DND-41 (cell line): ENCODE data around the gene CHMP5.
"Not testable (repeated sequence)": the region's sequence is repeated elsewhere in the genome, so short reads cannot be mapped to it uniquely, and the experiment has no call there.

Experiments
- ATAC-seq: fragments of 200-7000 bp; cut with Tn5 transposase; 3 replicates; pipeline ENCODE4 v1.9.1; 2021; ENCODE audit warnings: low read depth; ENCODE audit not compliant: insufficient read depth
- DNase-seq: peaks from one replicate; pipeline ENCODE4 v3.0.0-alpha.2; 2020
- H2AFZ ChIP-seq: 2 replicates; pipeline ENCODE4 v1.6.0; 2012; ENCODE audit warnings: low read depth, low read length
- H3K27ac ChIP-seq: 2 replicates; pipeline ENCODE4 v1.5.1; 2012; ENCODE audit warnings: low read length, inconsistent platforms
- H3K27me3 ChIP-seq: fragments of 200-600 bp; sonication (generic); 2 replicates; pipeline ENCODE4 v1.6.0; 2012; ENCODE audit warnings: low read length, mild to moderate bottlenecking, inconsistent platforms; ENCODE audit not compliant: insufficient read depth, poor library complexity
- H3K36me3 ChIP-seq: 2 replicates; pipeline ENCODE4 v1.5.1; 2012; ENCODE audit warnings: low read length, inconsistent platforms; ENCODE audit not compliant: insufficient read depth
- H3K4me1 ChIP-seq: 2 replicates; pipeline ENCODE4 v1.5.1; 2012; ENCODE audit warnings: mild to moderate bottlenecking, low read length; ENCODE audit not compliant: insufficient read depth
- H3K4me2 ChIP-seq: 2 replicates; pipeline ENCODE4 v1.6.0; 2012; ENCODE audit warnings: mild to moderate bottlenecking, moderate library complexity, low read length, inconsistent platforms; ENCODE audit not compliant: insufficient read depth
- H3K4me3 ChIP-seq, 2 experiments: fragments of 200-600 bp in 1 of 2; shearing (Covaris generic) in 1 of 2; 2 replicates each; pipeline ENCODE4 v1.5.1; 2012 to 2016; ENCODE audit warnings: inconsistent platforms in 2 of 2, low read length in 2 of 2, mild to moderate bottlenecking in 2 of 2, low read depth in 1 of 2, moderate library complexity in 1 of 2
- H3K79me2 ChIP-seq: 2 replicates; pipeline ENCODE4 v1.6.0; 2012; ENCODE audit warnings: low read length, inconsistent platforms; ENCODE audit not compliant: insufficient read depth
- H3K9ac ChIP-seq: 2 replicates; pipeline ENCODE4 v1.6.0; 2012; ENCODE audit warnings: low read depth, mild to moderate bottlenecking, inconsistent platforms, low read length, moderate library complexity
- H3K9me3 ChIP-seq: 2 replicates; pipeline ENCODE4 v1.5.1; 2012; ENCODE audit warnings: low read length, moderate library complexity, mild to moderate bottlenecking, inconsistent platforms; ENCODE audit not compliant: insufficient read depth, severe bottlenecking
- H4K20me1 ChIP-seq: 2 replicates; pipeline ENCODE4 v1.6.0; 2012; ENCODE audit warnings: low read length; ENCODE audit not compliant: insufficient read depth
- EZH2 ChIP-seq: IDR thresholded peaks from 3 replicates; pipeline ENCODE4 v1.6.1; 2012; ENCODE audit warnings: borderline replicate concordance, low read depth, mild to moderate bottlenecking, moderate library complexity, low read length, inconsistent platforms; ENCODE audit not compliant: severe bottlenecking
- TF ChIP-seq, protein P1 (sequence below): IDR thresholded peaks from 2 replicates; pipeline ENCODE4 v1.5.1; 2012; ENCODE audit warnings: borderline replicate concordance, low read length, moderate library complexity, mild to moderate bottlenecking; ENCODE audit not compliant: poor library complexity, severe bottlenecking; ENCODE audit errors: extremely low read depth

CHMP5 gene

DNA sequence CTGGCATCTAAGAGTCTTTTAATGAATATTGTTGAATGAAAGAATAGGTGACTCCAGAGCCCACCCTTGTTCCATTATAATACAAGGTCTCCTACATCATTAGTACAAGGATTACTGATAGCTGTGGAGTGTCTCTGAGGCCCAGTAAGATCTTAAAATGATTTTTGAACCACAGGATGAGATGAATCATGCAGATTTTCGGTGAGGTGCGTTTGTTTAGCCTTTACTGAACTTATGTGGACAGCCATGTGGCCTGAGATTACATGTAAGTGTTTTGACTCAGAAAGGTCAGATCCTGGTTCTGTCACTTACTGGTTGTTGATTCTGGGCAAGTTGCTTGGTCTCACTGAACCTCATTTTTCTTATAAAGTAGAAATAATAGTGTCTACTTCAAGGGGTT is 47.1 kb downstream of the CHMP5 start:
- no peak for ATAC-seq
- peaks cover 83% of the 10 kb centered on the region for H3K36me3 ChIP-seq
- no peak overlapping the region for H2AFZ ChIP-seq
- no peak overlapping the region for H3K27ac ChIP-seq
- H3K4me3 ChIP-seq, result no peak overlapping the region
- H3K27me3 ChIP-seq, result no peaks in the 10 kb centered on the region
- H3K4me1 ChIP-seq, result no peaks in the 10 kb centered on the region
- no peak overlapping the region for H3K4me2 ChIP-seq
- TF ChIP-seq EZH2, result no peak
- TF ChIP-seq, protein P1, sequence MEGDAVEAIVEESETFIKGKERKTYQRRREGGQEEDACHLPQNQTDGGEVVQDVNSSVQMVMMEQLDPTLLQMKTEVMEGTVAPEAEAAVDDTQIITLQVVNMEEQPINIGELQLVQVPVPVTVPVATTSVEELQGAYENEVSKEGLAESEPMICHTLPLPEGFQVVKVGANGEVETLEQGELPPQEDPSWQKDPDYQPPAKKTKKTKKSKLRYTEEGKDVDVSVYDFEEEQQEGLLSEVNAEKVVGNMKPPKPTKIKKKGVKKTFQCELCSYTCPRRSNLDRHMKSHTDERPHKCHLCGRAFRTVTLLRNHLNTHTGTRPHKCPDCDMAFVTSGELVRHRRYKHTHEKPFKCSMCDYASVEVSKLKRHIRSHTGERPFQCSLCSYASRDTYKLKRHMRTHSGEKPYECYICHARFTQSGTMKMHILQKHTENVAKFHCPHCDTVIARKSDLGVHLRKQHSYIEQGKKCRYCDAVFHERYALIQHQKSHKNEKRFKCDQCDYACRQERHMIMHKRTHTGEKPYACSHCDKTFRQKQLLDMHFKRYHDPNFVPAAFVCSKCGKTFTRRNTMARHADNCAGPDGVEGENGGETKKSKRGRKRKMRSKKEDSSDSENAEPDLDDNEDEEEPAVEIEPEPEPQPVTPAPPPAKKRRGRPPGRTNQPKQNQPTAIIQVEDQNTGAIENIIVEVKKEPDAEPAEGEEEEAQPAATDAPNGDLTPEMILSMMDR, result no peak
- H3K79me2 ChIP-seq, result no peaks in the 10 kb centered on the region
- no peak for DNase-seq
- no peak overlapping the region for H3K9ac ChIP-seq
- no peaks in the 10 kb centered on the region for H3K9me3 ChIP-seq
- no peaks in the 10 kb centered on the region for H4K20me1 ChIP-seq

DNA sequence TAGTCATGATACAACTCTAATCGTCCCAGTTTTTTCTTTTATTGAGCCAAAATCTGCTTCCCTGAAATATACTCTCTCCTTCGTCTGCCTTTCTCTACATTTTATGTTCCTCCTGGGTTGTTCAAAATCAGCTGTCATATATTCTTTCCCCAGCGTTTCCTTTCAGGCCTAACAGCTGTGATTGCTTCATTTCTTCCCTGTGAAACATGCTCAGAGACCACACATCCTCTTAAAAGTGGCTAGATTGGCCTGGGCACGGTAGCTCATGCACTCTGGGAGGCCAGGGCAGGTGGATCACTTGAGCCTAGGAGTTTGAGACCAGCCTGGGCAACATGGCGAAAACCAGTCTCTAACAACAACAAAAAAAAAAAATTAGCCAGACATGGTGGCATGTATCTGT is 50.5 kb downstream of the CHMP5 start:
- Histone ChIP-seq H2AFZ (no peak overlapping the region), H3K9me3 (no peaks in the 10 kb centered on the region), H4K20me1 (no peaks in the 10 kb centered on the region), H3K27me3 (no peaks in the 10 kb centered on the region), H3K27ac (no peak overlapping the region), H3K4me2 (no peak overlapping the region), H3K79me2 (no peaks in the 10 kb centered on the region), H3K9ac (no peak overlapping the region), H3K4me1 (no peaks in the 10 kb centered on the region), H3K4me3 (no peak overlapping the region), H3K36me3 (peaks cover 72% of the 10 kb centered on the region)
- ATAC-seq, result no peak
- no peak for DNase-seq
- TF ChIP-seq, protein P1, result no peak
- TF ChIP-seq EZH2, result no peak

DNA sequence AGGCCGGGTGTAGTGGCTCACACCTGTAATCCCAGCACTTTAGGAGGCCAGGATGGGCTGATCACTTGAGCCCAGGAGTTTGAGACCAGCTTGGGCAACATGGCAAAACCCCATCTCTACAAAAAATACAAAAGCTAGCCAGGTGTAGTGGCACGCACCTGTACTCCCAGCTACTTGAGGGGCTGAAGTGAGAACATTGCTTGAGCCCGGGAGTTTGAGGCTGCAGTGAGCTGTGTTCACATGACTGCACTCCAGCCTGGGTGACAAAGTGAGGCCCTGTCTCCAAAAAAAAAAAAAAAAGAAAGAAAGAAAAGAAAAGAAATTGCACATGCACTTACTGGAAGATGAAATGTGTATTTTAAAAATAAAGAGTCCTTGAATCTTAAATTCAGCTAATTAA is 52.3 kb downstream of the CHMP5 start:
- not testable (repeated sequence) for H3K9me3 ChIP-seq, H3K27ac ChIP-seq, H2AFZ ChIP-seq, ATAC-seq, H3K9ac ChIP-seq, DNase-seq, H3K4me1 ChIP-seq, H4K20me1 ChIP-seq, H3K79me2 ChIP-seq, H3K27me3 ChIP-seq, H3K4me3 ChIP-seq, H3K4me2 ChIP-seq
- peaks cover 70% of the 10 kb centered on the region for H3K36me3 ChIP-seq

DNA sequence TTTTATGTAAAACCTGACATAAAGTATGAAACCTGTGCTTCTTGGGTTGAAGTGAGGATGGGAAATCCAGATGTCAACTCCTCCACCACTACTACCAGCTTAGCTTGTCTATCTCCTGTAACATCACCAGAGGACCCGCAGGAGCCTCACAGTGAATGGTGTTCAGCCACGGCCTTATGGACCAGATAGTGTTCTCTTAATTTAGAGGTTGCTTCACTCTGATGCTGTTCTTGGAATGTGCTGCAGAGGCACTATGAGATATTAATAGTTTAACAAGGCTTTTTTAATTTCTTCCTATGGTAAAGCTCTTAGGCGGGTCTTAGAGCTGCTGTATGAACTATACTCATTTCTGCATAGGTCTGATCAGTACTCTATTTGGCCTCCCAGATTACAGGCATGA is 53.4 kb downstream of the CHMP5 start:
- DNase-seq (no peak), ATAC-seq (no peak)
- Histone ChIP-seq H3K79me2 (no peaks in the 10 kb centered on the region), H2AFZ (no peak overlapping the region), H3K27ac (no peak overlapping the region), H3K4me2 (no peak overlapping the region), H3K9me3 (no peaks in the 10 kb centered on the region), H3K4me3 (no peak overlapping the region), H3K27me3 (no peaks in the 10 kb centered on the region), H3K4me1 (no peaks in the 10 kb centered on the region), H3K9ac (no peak overlapping the region), H3K36me3 (peaks cover 70% of the 10 kb centered on the region), H4K20me1 (no peaks in the 10 kb centered on the region)
- TF ChIP-seq, protein P1, result no peak
- no peak for TF ChIP-seq EZH2
